NOMO-1 treated with DMSO at 0.1 percent for 48 hours (cell line): ENCODE measurements around the gene CHD6.
A peak's percentile ranks its signal among the peaks of the same experiment; 100 is the strongest.

ENCODE experiments used
- DNase-seq: peaks from one replicate; lab custom pipeline; 2025; ENCODE audit not compliant: unreplicated experiment; lab: John Stamatoyannopoulos, UW

The CHD6 gene

GRCh38 chr20:41623625-41624375 is 5.6 kb upstream of the CHD6 start:
- DNase-seq = peak; percentile 10

GRCh38 chr20:41622584-41622983 is 4.4 kb upstream of the CHD6 start:
- DNase-seq = no peak

DNA sequence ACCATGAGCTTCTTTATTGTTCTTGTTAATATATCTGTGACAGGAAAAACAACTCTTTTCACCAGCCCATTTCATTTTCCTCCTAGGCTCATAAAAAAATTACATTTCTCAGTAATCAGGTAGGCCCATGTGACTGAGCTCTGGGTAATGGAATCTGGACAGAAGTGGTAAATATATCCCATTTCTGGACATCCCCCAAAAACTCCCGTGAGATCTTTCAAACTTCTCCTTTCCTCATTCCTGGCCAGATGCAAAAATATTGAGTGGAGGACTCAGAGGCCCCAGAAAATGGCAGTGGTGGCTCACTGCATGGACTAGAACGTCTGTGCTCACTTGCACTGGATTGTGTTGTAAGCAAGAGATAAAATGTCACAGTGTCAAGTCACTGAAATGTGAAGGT is 3.8 kb upstream of the CHD6 start:
- no peak for DNase-seq

DNA sequence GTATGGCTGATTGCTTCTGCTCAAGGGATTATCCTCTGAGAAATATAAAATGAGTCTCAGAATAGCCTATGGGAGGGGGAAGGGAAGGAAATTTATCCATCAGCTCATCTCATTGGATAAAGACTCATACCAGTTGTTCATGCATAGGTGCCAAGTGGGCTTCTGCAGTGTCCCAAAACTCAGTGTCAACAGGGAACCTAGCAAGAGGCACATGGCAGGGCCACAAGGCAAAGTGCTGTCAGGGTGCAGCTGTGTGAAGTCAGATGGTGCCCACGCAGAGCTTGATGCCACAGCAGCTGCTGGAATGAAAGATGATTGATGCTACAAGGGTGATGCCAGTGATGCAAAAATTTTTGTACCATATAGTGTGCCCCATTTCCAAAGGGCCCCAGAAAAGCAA is 3.2 kb upstream of the CHD6 start:
- DNase-seq = no peak

DNA sequence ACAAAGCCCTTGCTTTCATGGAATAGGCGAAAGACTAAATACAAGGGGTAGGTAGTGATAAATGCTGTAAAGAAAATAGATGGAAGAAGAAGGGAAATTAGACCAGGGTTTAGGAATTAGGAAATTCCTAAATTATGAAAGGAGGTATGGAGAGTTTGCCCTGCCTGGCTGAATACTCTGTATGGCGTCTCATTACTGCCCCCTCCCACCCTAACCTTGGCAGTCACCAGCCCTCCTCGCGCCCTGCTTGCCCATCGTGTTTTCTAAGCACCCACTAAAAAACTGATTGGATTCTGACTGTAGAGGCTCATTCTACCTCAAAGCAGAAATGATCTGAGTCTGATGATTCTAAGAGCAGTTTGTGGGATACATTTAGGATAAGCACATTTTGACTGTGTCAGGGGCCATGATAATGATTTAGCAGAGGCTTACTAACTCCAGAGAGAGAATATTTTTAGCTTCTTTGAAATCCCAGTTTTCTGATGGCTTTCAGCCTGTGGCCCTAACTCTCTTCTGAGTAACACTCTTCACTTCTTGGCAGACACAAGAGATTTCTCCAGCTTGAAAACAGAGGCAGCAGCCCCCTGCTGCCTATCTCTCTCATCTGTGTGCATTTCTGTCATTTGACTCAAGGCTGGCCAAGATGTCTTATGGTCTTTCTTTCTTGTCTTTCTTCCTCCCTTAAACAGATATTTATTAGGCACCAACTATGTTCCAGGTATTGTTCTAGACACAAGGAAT is 1.4 kb upstream of the CHD6 start:
- no peak for DNase-seq

- no peak for DNase-seq
Observed at GRCh38 chr20:41618807-41619311, 682 bp upstream of the CHD6 start.

GRCh38 chr20:41617059-41617901 is 897 bp downstream of the CHD6 start:
- DNase-seq = no peak

DNA sequence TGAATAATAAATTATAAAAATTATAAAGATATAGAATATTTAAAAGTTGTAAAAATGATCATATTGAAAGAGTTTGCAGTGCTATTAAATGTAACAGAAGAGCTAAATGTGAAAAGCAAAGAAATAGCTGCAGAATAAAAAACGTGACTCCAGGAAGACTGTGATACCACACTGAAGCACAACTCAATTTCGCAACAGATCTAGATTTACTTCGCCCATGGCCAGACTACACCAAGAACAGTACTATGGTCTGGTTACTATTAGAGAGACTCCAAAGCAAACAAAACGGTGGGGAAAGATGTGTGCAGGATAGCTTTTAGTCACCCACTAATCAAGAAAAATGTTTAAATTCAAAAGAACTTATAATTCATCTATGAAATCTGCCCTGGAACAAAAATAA is 1.9 kb downstream of the CHD6 start:
- DNase-seq = peak; percentile 57

GRCh38 chr20:41615676-41616075 is 2.5 kb downstream of the CHD6 start:
- DNase-seq = no peak

DNA sequence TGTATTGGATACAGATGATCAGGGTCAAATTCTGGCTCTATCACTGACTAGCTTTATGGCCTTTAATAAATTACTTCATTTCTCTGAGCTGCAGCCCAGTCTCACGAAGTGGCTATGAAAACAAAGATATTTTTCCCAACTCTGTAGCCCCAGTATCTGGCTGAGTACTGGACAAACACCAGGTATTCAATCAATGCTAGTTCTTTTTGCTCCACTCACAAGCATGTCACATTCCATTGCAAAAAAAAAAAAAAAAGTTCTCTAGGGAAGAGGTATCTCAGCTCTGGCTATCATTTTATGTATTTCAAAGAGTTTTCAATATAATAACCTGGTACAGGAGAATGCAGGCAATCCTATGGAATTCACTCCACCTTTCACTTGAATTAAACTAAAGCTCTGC is 3.1 kb downstream of the CHD6 start:
- DNase-seq = no peak

DNA sequence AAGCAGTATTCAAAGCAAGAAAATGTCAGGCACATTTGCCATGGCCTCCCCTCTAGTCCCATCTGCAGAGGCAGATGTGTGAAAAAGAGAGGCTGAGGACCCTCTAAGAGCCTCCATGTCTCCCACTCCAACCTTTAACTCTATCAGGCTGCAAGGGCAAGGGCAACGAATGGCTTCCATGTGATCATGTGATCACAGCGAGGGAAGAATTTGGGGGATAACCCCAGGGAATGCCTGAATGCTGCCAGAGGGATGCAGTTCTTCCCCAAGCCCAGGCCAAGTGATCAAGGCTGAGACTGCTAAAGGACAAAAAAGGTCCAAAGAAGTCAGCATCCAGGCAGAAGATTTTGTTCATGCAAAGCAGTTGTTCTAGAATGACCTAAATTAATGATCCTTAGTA is 4.9 kb downstream of the CHD6 start:
- no peak for DNase-seq

DNA sequence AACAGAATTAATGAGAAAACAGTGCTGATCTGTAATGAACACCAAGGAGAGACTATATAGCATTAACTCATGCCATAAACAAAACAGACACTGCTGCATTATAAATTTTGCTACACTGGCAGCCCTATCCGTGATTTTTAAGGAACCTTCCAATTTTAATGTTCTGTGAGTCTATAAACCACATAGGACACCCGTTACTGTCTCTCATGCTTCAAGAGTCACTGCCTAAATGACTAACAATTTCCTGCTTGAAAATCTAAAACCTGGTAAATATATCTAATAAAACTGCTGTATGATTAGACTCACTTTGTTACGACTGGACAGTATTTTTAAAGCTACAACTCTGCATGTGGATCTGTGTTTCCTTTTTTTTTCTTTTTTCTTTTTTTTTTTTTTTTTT is 8.7 kb downstream of the CHD6 start:
- DNase-seq = peak; percentile 41

DNA sequence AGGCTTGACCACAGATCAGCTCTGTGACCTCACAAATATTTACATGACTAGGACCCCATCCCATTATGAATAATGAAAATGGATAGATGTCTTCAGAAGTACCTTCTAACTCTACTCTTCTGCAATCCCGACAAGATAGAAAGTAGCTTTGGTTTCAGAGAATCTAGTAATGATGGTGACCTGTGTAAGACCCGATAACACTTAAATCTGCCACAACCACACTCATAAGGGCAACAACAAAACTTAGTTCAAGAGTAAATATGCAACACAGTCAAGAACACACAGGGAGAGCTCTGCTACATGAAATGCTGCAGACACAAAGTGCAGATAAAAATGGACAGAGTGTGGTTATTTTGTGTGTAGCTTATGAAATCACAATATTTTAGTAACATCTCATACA is 9.6 kb downstream of the CHD6 start:
- no peak for DNase-seq

- DNase-seq = no peak
Observed at GRCh38 chr20:41607791-41608190, 10.4 kb downstream of the CHD6 start.

DNA sequence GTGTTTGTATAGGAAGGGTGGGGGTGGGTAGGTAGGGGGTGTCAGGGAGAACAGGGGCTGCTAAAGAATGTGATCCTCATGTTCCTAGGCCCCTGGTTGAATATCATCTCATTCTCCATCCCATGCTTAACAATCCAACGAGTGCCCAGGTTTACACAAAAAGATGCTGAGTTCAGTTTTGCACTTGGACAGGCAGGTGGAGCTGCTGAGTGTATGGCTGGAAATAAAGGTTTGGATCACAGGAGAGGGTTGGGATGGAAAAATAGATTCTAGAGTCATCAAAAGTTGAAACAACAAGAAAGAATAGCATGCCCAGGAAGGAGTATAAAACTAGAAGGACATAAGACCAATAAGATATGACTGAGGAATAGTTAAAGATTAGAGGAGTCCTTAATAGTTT is 14.2 kb downstream of the CHD6 start:
- no peak for DNase-seq

DNA sequence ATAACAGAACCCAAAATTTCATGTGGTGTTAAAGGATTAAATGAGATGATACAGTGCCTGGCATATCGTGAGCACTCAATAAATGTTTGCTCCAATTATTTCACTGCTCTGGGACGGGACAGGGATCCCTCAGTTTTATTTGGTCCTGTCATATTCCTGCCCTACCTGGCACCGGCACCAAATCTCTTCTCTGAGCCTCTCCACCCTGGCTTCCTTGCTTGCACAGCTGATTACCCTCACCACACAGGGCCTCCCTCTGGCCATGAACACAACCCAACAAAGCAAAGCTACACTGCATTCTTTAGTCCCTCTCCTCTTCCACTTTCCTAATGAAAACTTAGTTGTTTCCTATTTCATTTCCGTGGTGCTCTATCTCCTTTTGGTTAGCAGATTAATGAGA is 16.4 kb downstream of the CHD6 start:
- DNase-seq = no peak

- no peak for DNase-seq
Observed at GRCh38 chr20:41600926-41601631, 17.1 kb downstream of the CHD6 start.

DNA sequence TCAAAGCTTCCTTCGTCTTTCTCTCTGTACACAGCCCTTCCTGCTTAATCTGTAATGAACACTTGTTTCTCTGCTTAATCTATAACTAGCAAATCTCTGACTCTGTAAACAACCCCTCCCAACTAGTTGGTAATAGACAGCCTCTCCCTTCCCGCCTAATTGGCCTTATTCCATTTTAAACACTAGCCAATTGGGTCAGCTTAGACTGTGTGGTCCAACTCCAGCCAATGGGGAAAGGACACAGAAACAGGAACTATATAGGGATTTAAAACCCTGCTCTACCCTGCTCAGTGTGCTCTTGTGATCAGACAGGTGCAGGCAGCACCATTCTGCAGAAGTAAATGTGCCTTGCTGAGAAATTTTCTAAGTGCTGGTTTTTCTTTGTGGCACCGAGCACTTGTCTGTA is 18.5 kb downstream of the CHD6 start:
- DNase-seq = no peak

DNA sequence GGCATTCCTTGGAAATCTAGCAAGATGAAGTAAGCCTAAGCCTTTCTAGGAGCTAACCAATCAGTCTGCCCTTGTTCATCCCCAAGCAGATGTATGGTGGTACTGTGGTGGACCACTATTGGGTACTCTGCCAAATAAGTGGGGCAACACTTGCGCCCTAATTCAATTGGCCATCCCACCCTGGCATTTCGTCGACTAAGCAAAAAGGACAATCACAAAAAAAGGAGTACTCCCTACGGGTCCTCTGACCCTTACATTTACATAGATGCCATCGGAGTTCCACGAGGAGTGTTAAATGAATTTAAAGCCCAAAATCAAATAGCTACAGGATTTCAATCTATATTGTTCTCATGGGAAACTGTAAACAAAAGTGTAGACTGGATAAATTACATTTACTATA is 19.5 kb downstream of the CHD6 start:
- no peak for DNase-seq

GRCh38 chr20:41594514-41595322 is 23.5 kb downstream of the CHD6 start:
- no peak for DNase-seq
